ENCODE measurements around the gene ABLIM2. TPM values are rescaled to one million over a fixed set of nuclear protein-coding genes. Genes with fewer than 3 reads are reported as not detected.

The ABLIM2 gene
- total and polyA plus RNA-seq, 2 experiments from 2014 or later, result 4.9 to 5.8 TPM

- no peak for TF ChIP-seq CTCF (IDR thresholded peaks at IDR 0.05; ENCODE audit: low read depth, low read length)
- H3K4me3 ChIP-seq, result no peak overlapping the region
Measured at GRCh38 chr4:8008391-8008790, 150.2 kb downstream of the ABLIM2 start.

GRCh38 chr4:8007581-8007980 lies 151.0 kb downstream of the ABLIM2 start:
- no peaks in the 10 kb centered on the region for H3K36me3 ChIP-seq
- H3K9me3 ChIP-seq (ENCODE audit: low read depth), result no peaks in the 10 kb centered on the region
- no peak overlapping the region for H3K4me3 ChIP-seq
- no peaks in the 10 kb centered on the region for H3K27me3 ChIP-seq
- H3K27ac ChIP-seq, result no peak overlapping the region
- H3K4me1 ChIP-seq (ENCODE audit: low read depth), result peaks cover 17% of the 10 kb centered on the region
- DNase-seq (ENCODE audit: low read depth in 1 of 2, low spot score in 1 of 2), result no peak
- no peak for TF ChIP-seq CTCF (IDR thresholded peaks at IDR 0.05; ENCODE audit: low read depth, low read length)

More at GRCh38 chr4:8008391-8008790, 150.2 kb downstream of the ABLIM2 start:
- no peaks in the 10 kb centered on the region for H3K9me3 ChIP-seq (ENCODE audit: low read depth)
- no peaks in the 10 kb centered on the region for H3K27me3 ChIP-seq
- peaks cover 17% of the 10 kb centered on the region for H3K4me1 ChIP-seq (ENCODE audit: low read depth)
- no peak overlapping the region for H3K27ac ChIP-seq
- H3K36me3 ChIP-seq, result no peaks in the 10 kb centered on the region
- no peak for DNase-seq (ENCODE audit: low read depth in 1 of 2, low spot score in 1 of 2)

- DNase-seq (ENCODE audit: low read depth in 1 of 2, low spot score in 1 of 2), result no peak
- TF ChIP-seq CTCF (IDR thresholded peaks at IDR 0.05; ENCODE audit: low read depth, low read length), result no peak
- Histone ChIP-seq H3K9me3 (ENCODE audit: low read depth) (no peaks in the 10 kb centered on the region), H3K27me3 (no peaks in the 10 kb centered on the region), H3K27ac (no peak overlapping the region), H3K4me3 (no peak overlapping the region), H3K4me1 (ENCODE audit: low read depth) (peaks cover 20% of the 10 kb centered on the region), H3K36me3 (no peaks in the 10 kb centered on the region)
Measured at GRCh38 chr4:8006471-8006870, 152.1 kb downstream of the ABLIM2 start.

- H3K4me1 ChIP-seq (ENCODE audit: low read depth), result peaks cover 16% of the 10 kb centered on the region
- no peaks in the 10 kb centered on the region for H3K9me3 ChIP-seq (ENCODE audit: low read depth)
- H3K27ac ChIP-seq, result no peak overlapping the region
- no peaks in the 10 kb centered on the region for H3K27me3 ChIP-seq
- no peak overlapping the region for H3K4me3 ChIP-seq
- TF ChIP-seq CTCF (IDR thresholded peaks at IDR 0.05; ENCODE audit: low read depth, low read length), result no peak
- no peak for DNase-seq (ENCODE audit: low read depth in 1 of 2, low spot score in 1 of 2)
- no peaks in the 10 kb centered on the region for H3K36me3 ChIP-seq
Measured at GRCh38 chr4:8005814-8006215, 152.8 kb downstream of the ABLIM2 start.

GRCh38 chr4:8005033-8005808 lies 153.4 kb downstream of the ABLIM2 start:
- Histone ChIP-seq H3K27me3 (no peaks in the 10 kb centered on the region), H3K27ac (no peak overlapping the region), H3K36me3 (no peaks in the 10 kb centered on the region), H3K4me1 (ENCODE audit: low read depth) (peaks cover 12% of the 10 kb centered on the region), H3K9me3 (ENCODE audit: low read depth) (no peaks in the 10 kb centered on the region), H3K4me3 (no peak overlapping the region)
- TF ChIP-seq CTCF (IDR thresholded peaks at IDR 0.05; ENCODE audit: low read depth, low read length), result no peak
- no peak for DNase-seq (ENCODE audit: low read depth in 1 of 2, low spot score in 1 of 2)

All from cardiac muscle cell (in vitro differentiated cells and primary cell).